Endothelial cell (in vitro differentiated cells): ENCODE data around the gene MUC13. TPM values are rescaled to one million over a fixed set of nuclear protein-coding genes. Genes with fewer than 3 reads are reported as not detected.

Experiments
- DNase-seq: peaks from one replicate; pipeline ENCODE4 v3.0.0; 2021; ENCODE audit warnings: low spot score
- H3K27ac Mint-ChIP-seq: one replicate; pipeline ENCODE4 v1.8.0; 2021; ENCODE audit warnings: mixed read lengths, inconsistent platforms; ENCODE audit not compliant: unreplicated experiment
- H3K27me3 Mint-ChIP-seq: one replicate; pipeline ENCODE4 v1.8.0; 2021; ENCODE audit warnings: mild to moderate bottlenecking, moderate library complexity, mixed read lengths, inconsistent platforms; ENCODE audit not compliant: unreplicated experiment
- H3K36me3 Mint-ChIP-seq: one replicate; pipeline ENCODE4 v1.8.0; 2021; ENCODE audit warnings: mild to moderate bottlenecking, low read depth, mixed read lengths, inconsistent platforms; ENCODE audit not compliant: unreplicated experiment
- H3K4me1 Mint-ChIP-seq: one replicate; pipeline ENCODE4 v1.8.0; 2021; ENCODE audit warnings: mild to moderate bottlenecking, mixed read lengths, inconsistent platforms; ENCODE audit not compliant: unreplicated experiment
- H3K4me3 Mint-ChIP-seq: one replicate; pipeline ENCODE4 v1.8.0; 2021; ENCODE audit warnings: mild to moderate bottlenecking, mixed read lengths, inconsistent platforms; ENCODE audit not compliant: unreplicated experiment
- H3K9me3 Mint-ChIP-seq: one replicate; pipeline ENCODE4 v1.8.0; 2021; ENCODE audit warnings: mixed read lengths, inconsistent platforms; ENCODE audit not compliant: unreplicated experiment
- total RNA-seq: library from RNA; stranded (reverse); fragmentation: NEBNext Ultra II Directional; extraction: Animal tissue kit (Norgen Biotek cat#: 25700); gene quantifications from one replicate; pipeline ENCODE4 v1.2.1, GENCODE V29; 2021; ENCODE audit not compliant: unreplicated experiment
- TF ChIP-seq, protein P1 (sequence below): fragments of 200-600 bp; sonication (generic); IDR thresholded peaks from one replicate; pipeline ENCODE4 v1.5.0; 2021; ENCODE audit warnings: antibody characterized with exemption; ENCODE audit not compliant: unreplicated experiment

MUC13 gene
- total RNA-seq, 1 donor from 2014 or later, result not detected

GRCh38 chr3:124967964-124968363, 33.4 kb upstream of the MUC13 start:
- Mint-ChIP-seq H3K36me3 (no peaks in the 10 kb centered on the region), H3K4me3 (no peak overlapping the region), H3K4me1 (peaks cover 7% of the 10 kb centered on the region), H3K27ac (no peak overlapping the region), H3K27me3 (peaks cover 1% of the 10 kb centered on the region), H3K9me3 (no peaks in the 10 kb centered on the region)
- TF ChIP-seq, protein P1, sequence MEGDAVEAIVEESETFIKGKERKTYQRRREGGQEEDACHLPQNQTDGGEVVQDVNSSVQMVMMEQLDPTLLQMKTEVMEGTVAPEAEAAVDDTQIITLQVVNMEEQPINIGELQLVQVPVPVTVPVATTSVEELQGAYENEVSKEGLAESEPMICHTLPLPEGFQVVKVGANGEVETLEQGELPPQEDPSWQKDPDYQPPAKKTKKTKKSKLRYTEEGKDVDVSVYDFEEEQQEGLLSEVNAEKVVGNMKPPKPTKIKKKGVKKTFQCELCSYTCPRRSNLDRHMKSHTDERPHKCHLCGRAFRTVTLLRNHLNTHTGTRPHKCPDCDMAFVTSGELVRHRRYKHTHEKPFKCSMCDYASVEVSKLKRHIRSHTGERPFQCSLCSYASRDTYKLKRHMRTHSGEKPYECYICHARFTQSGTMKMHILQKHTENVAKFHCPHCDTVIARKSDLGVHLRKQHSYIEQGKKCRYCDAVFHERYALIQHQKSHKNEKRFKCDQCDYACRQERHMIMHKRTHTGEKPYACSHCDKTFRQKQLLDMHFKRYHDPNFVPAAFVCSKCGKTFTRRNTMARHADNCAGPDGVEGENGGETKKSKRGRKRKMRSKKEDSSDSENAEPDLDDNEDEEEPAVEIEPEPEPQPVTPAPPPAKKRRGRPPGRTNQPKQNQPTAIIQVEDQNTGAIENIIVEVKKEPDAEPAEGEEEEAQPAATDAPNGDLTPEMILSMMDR, result no peak
- DNase-seq, result no peak

DNA sequence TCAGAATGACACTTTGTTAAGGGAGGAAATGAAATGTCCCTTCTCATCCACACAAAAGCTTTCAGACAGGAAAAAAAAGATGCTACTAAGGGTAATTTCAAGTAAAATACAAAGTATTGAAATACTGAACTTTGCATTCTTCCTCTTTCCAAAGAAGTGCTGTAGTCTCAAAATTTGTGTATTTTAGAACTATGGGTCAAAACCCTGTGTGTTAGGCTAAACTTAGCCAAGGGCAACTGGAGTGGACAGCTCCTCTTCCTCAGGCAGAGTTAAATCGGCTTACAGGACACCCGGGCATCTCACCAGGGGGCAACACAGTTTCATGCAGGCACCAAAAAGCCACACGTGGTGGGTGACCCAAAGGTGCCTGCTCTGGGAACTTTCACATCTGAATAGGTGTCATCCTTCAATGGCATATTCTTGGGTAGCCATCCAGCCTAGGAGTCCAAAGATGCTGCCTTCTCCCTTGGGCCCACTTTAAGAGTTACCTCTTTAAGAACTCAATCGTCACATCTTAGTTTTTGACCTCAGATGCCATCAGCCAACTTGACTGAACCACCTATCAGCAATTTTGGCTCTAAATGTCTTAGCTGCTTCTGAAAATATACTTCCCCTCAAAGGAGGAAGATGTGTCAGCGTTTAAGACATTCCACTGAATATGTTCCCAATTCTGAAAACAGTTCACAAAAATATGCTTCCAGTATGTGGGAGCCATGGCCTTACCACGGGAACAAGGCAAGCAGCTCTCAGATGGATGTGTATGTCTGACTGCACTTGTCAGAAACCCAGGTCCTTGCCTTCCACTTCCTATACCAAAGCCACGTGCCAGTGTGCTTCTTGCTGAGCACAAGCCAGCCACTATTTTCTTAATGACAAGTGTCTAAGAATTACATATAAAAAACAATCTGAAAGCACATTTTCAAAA, 32.2 kb upstream of the MUC13 start:
- Mint-ChIP-seq H3K4me3 (no peak overlapping the region), H3K27ac (no peak overlapping the region), H3K9me3 (no peaks in the 10 kb centered on the region), H3K4me1 (peaks cover 7% of the 10 kb centered on the region), H3K27me3 (no peaks in the 10 kb centered on the region), H3K36me3 (no peaks in the 10 kb centered on the region)
- TF ChIP-seq, protein P1, result no peak
- no peak for DNase-seq

- H3K27ac Mint-ChIP-seq, result no peak overlapping the region
- peaks cover 7% of the 10 kb centered on the region for H3K4me1 Mint-ChIP-seq
- H3K27me3 Mint-ChIP-seq, result no peaks in the 10 kb centered on the region
- H3K4me3 Mint-ChIP-seq, result no peak overlapping the region
- no peak for DNase-seq
- TF ChIP-seq, protein P1, result no peak
- no peaks in the 10 kb centered on the region for H3K9me3 Mint-ChIP-seq
- no peaks in the 10 kb centered on the region for H3K36me3 Mint-ChIP-seq
Measured at GRCh38 chr3:124965413-124965812, 30.9 kb upstream of the MUC13 start.

GRCh38 chr3:124964387-124964786, 29.8 kb upstream of the MUC13 start:
- TF ChIP-seq, protein P1, result no peak
- H3K36me3 Mint-ChIP-seq, result no peaks in the 10 kb centered on the region
- H3K27me3 Mint-ChIP-seq, result no peaks in the 10 kb centered on the region
- DNase-seq, result no peak
- peaks cover 6% of the 10 kb centered on the region for H3K4me1 Mint-ChIP-seq
- H3K4me3 Mint-ChIP-seq, result no peak overlapping the region
- no peaks in the 10 kb centered on the region for H3K9me3 Mint-ChIP-seq
- no peak overlapping the region for H3K27ac Mint-ChIP-seq

DNA sequence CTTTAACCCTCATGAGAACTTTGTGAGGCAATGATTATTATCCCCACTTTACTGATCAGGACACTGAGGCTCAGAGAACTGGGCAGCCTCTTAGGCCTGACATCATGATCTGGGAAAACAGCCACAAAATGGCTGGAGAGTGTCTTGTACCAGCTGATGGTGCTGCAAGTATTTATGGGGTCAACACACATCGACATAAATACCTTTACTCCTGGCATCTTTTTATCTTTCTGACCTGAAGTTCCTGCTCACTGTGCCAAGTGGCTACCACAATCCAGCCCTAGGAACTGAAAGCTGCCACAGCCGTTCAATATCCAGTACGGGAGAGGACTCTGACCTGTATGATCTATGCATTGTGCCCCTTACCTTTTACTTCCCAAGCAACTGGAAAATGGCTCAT, 29.2 kb upstream of the MUC13 start:
- no peaks in the 10 kb centered on the region for H3K36me3 Mint-ChIP-seq
- no peaks in the 10 kb centered on the region for H3K9me3 Mint-ChIP-seq
- peaks cover 2% of the 10 kb centered on the region for H3K4me1 Mint-ChIP-seq
- TF ChIP-seq, protein P1, result no peak
- no peak overlapping the region for H3K4me3 Mint-ChIP-seq
- no peak for DNase-seq
- H3K27me3 Mint-ChIP-seq, result no peaks in the 10 kb centered on the region
- no peak overlapping the region for H3K27ac Mint-ChIP-seq
